Spinal cord (tissue), 10 donors: ENCODE data around the gene CHCHD5. TPM values are rescaled to one million over a fixed set of nuclear protein-coding genes. Genes with fewer than 3 reads are reported as not detected.

Experiments
- DNase-seq, 6 donors: peaks; one replicate each; pipeline versions ENCODE4 v3.0.0 to v3.0.0-alpha.2; 2013 to 2015; ENCODE audit warnings: low spot score in 6 of 6, low read depth in 4 of 6
- H3K27ac ChIP-seq: one replicate; pipeline ENCODE4 v1.5.1; 2013; ENCODE audit warnings: low read depth, low read length, control low read depth
- H3K27me3 ChIP-seq: one replicate; pipeline ENCODE4 v1.6.1; 2013; ENCODE audit warnings: low read length; ENCODE audit not compliant: control insufficient read depth, insufficient read depth
- H3K36me3 ChIP-seq: one replicate; pipeline ENCODE4 v1.6.1; 2013; ENCODE audit warnings: low read length; ENCODE audit not compliant: control insufficient read depth, insufficient read depth
- H3K4me1 ChIP-seq: one replicate; pipeline ENCODE4 v1.6.1; 2013; ENCODE audit warnings: low read length; ENCODE audit not compliant: control insufficient read depth, insufficient read depth
- H3K4me3 ChIP-seq: one replicate; pipeline ENCODE4 v1.5.1; 2013; ENCODE audit warnings: low read depth, low read length, control low read depth
- H3K9me3 ChIP-seq: one replicate; pipeline ENCODE4 v1.6.1; 2013; ENCODE audit warnings: low read length; ENCODE audit not compliant: control insufficient read depth, insufficient read depth
- WGBS: methylation state at CpG from one replicate; pipeline ENCODE4 v1.1.5; 2013; ENCODE audit warnings: missing lambda C conversion rate; ENCODE audit not compliant: insufficient coverage; 5-methylcytosine and 5-hydroxymethylcytosine counted together
- polyA plus RNA-seq, 2 donors: library from polyadenylated mRNA; unstranded; fragments of 120-200 nt; gene quantifications; one replicate each; pipeline ENCODE4 v1.2.1, GENCODE V29; 2013; ENCODE audit not compliant: insufficient read length in 2 of 2
- total RNA-seq, 2 donors: library from RNA; depleted of rRNA in 1 of 2; stranded (reverse); fragments of 120-200 nt in 1 of 2; fragments of >200 nt in 1 of 2; gene quantifications; one replicate each; pipeline versions ENCODE4 v1.2.3 to v1.2.4, GENCODE V29; 2013 to 2014
- donor health status: healthy.

The CHCHD5 gene
- total and polyA plus RNA-seq, 4 donors, result 5.3 to 30.3 (median 26.0) TPM

GRCh38 chr2:112584891-112585250, 462 bp downstream of the CHCHD5 start:
- H3K9me3 ChIP-seq, result no peaks in the 10 kb centered on the region
- peak overlapping the region; percentile 95 for H3K27ac ChIP-seq
- DNase-seq, result peak in 1 of 6 donors; percentile 2
- H3K27me3 ChIP-seq, result no peaks in the 10 kb centered on the region
- WGBS, result 49% methylated on average over 3 of the region's 3 CpGs
- peak overlapping the region; percentile 68 for H3K4me3 ChIP-seq
- H3K4me1 ChIP-seq, result peaks cover 28% of the 10 kb centered on the region
- H3K36me3 ChIP-seq, result peaks cover 28% of the 10 kb centered on the region

- no peaks in the 10 kb centered on the region for H3K9me3 ChIP-seq
- no peak overlapping the region for H3K27ac ChIP-seq
- peak overlapping the region; percentile 68 for H3K4me3 ChIP-seq
- 89% methylated on average over 3 of the region's 3 CpGs for WGBS
- DNase-seq, result no peak
- peaks cover 28% of the 10 kb centered on the region for H3K4me1 ChIP-seq
- no peaks in the 10 kb centered on the region for H3K27me3 ChIP-seq
- H3K36me3 ChIP-seq, result peaks cover 31% of the 10 kb centered on the region
Measured at GRCh38 chr2:112585400-112585799, 991 bp downstream of the CHCHD5 start.

- no peak overlapping the region for H3K27ac ChIP-seq
- no peak overlapping the region for H3K4me3 ChIP-seq
- no peaks in the 10 kb centered on the region for H3K9me3 ChIP-seq
- H3K4me1 ChIP-seq, result peaks cover 28% of the 10 kb centered on the region
- H3K36me3 ChIP-seq, result peaks cover 32% of the 10 kb centered on the region
- no peaks in the 10 kb centered on the region for H3K27me3 ChIP-seq
- 100% methylated on average over 14 of the region's 18 CpGs for WGBS
- DNase-seq, result no peak
Measured at GRCh38 chr2:112585873-112586464, 1.6 kb downstream of the CHCHD5 start.

- DNase-seq, result no peak
- no peaks in the 10 kb centered on the region for H3K9me3 ChIP-seq
- H3K36me3 ChIP-seq, result peaks cover 32% of the 10 kb centered on the region
- no peak overlapping the region for H3K27ac ChIP-seq
- H3K27me3 ChIP-seq, result no peaks in the 10 kb centered on the region
- WGBS, result 87% methylated on average over 6 of the region's 6 CpGs
- H3K4me1 ChIP-seq, result peaks cover 22% of the 10 kb centered on the region
- no peak overlapping the region for H3K4me3 ChIP-seq
Measured at GRCh38 chr2:112588611-112589045, 4.2 kb downstream of the CHCHD5 start.

- Histone ChIP-seq H3K27ac (no peak overlapping the region), H3K4me3 (no peak overlapping the region), H3K9me3 (no peaks in the 10 kb centered on the region), H3K27me3 (no peaks in the 10 kb centered on the region), H3K36me3 (peaks cover 25% of the 10 kb centered on the region), H3K4me1 (peaks cover 6% of the 10 kb centered on the region)
- WGBS, result 91% methylated on average over 5 of the region's 5 CpGs
- no peak for DNase-seq
Measured at GRCh38 chr2:112591413-112591812, 7.0 kb downstream of the CHCHD5 start.

- 100% methylated on average over 1 of the region's 4 CpGs for WGBS
- no peaks in the 10 kb centered on the region for H3K9me3 ChIP-seq
- DNase-seq, result peak in 2 of 6 donors; percentile 32 to 40
- no peak overlapping the region for H3K27ac ChIP-seq
- no peaks in the 10 kb centered on the region for H3K27me3 ChIP-seq
- no peaks in the 10 kb centered on the region for H3K4me1 ChIP-seq
- no peak overlapping the region for H3K4me3 ChIP-seq
- peaks cover 8% of the 10 kb centered on the region for H3K36me3 ChIP-seq
Measured at GRCh38 chr2:112593736-112594135, 9.3 kb downstream of the CHCHD5 start.

GRCh38 chr2:112597537-112598322, 13.3 kb downstream of the CHCHD5 start:
- Histone ChIP-seq H3K36me3 (peaks cover 4% of the 10 kb centered on the region), H3K4me3 (no peak overlapping the region), H3K9me3 (no peaks in the 10 kb centered on the region), H3K4me1 (peaks cover 4% of the 10 kb centered on the region), H3K27me3 (no peaks in the 10 kb centered on the region), H3K27ac (no peak overlapping the region)
- DNase-seq, result no peak
- 100% methylated on average over 4 of the region's 10 CpGs for WGBS

GRCh38 chr2:112600634-112601033, 16.2 kb downstream of the CHCHD5 start:
- no CpG with 5 or more reads among the region's 3 CpGs for WGBS
- no peaks in the 10 kb centered on the region for H3K27me3 ChIP-seq

GRCh38 chr2:112601754-112602153, 17.3 kb downstream of the CHCHD5 start:
- no peak for DNase-seq
- H3K4me1 ChIP-seq, result peaks cover 4% of the 10 kb centered on the region
- 76% methylated on average over 3 of the region's 3 CpGs for WGBS
- H3K4me3 ChIP-seq, result no peak overlapping the region
- H3K27me3 ChIP-seq, result no peaks in the 10 kb centered on the region
- no peak overlapping the region for H3K27ac ChIP-seq
- H3K9me3 ChIP-seq, result no peaks in the 10 kb centered on the region
- peaks cover 4% of the 10 kb centered on the region for H3K36me3 ChIP-seq

More at GRCh38 chr2:112600634-112601033, 16.2 kb downstream of the CHCHD5 start:
- DNase-seq, result no peak
- Histone ChIP-seq H3K4me1 (peaks cover 4% of the 10 kb centered on the region), H3K9me3 (no peaks in the 10 kb centered on the region), H3K27ac (no peak overlapping the region), H3K4me3 (no peak overlapping the region), H3K36me3 (peaks cover 4% of the 10 kb centered on the region)

- WGBS, result 100% methylated on average over 1 of the region's 3 CpGs
- H3K27me3 ChIP-seq, result no peaks in the 10 kb centered on the region
- no peak overlapping the region for H3K27ac ChIP-seq
- H3K36me3 ChIP-seq, result peaks cover 4% of the 10 kb centered on the region
- no peaks in the 10 kb centered on the region for H3K9me3 ChIP-seq
- DNase-seq, result no peak
- no peak overlapping the region for H3K4me3 ChIP-seq
- peaks cover 4% of the 10 kb centered on the region for H3K4me1 ChIP-seq
Measured at GRCh38 chr2:112602917-112603316, 18.5 kb downstream of the CHCHD5 start.
